ENCODE results near the gene DACH1. TPM values are rescaled to one million over a fixed set of nuclear protein-coding genes. Genes with fewer than 3 reads are reported as not detected.

Gene DACH1
- total RNA-seq, 2 donors from 2014 or later, result not detected

GRCh38 chr13:71430681-71431080 lies 436.3 kb downstream of the DACH1 start:
- ATAC-seq (no peak), DNase-seq (ENCODE audit: low spot score in 2 of 2) (no peak)
- H3K27ac Mint-ChIP-seq, result no peak overlapping the region
- H3K36me3 Mint-ChIP-seq, result no peaks in the 10 kb centered on the region
- H3K9me3 Mint-ChIP-seq, result peaks cover 0 to 5% of the 10 kb centered on the region in 2 donors

- H3K27ac Mint-ChIP-seq, result no peak overlapping the region
Observed at GRCh38 chr13:71417205-71417604, 449.8 kb downstream of the DACH1 start.

GRCh38 chr13:71412231-71412630 lies 454.8 kb downstream of the DACH1 start:
- Mint-ChIP-seq H3K27ac (no peak overlapping the region), H3K36me3 (no peaks in the 10 kb centered on the region), H3K9me3 (no peaks in the 10 kb centered on the region)
- no peak for DNase-seq (ENCODE audit: low spot score in 2 of 2)
- no peak for ATAC-seq

More at GRCh38 chr13:71417205-71417604, 449.8 kb downstream of the DACH1 start:
- no peaks in the 10 kb centered on the region for H3K36me3 Mint-ChIP-seq
- no peak for ATAC-seq
- no peak for DNase-seq (ENCODE audit: low spot score in 2 of 2)
- H3K9me3 Mint-ChIP-seq, result peaks cover 0 to 21% of the 10 kb centered on the region in 2 donors

- Mint-ChIP-seq H3K9me3 (peaks cover 0 to 17% of the 10 kb centered on the region in 2 donors), H3K27ac (no peak overlapping the region), H3K36me3 (no peaks in the 10 kb centered on the region)
- DNase-seq (ENCODE audit: low spot score in 2 of 2) (no peak), ATAC-seq (no peak)
Observed at GRCh38 chr13:71408416-71408815, 458.6 kb downstream of the DACH1 start.

GRCh38 chr13:71399631-71400215 lies 467.3 kb downstream of the DACH1 start:
- no peak for ATAC-seq
- no peak for DNase-seq (ENCODE audit: low spot score in 2 of 2)
- Mint-ChIP-seq H3K27ac (no peak overlapping the region), H3K9me3 (peaks cover 0 to 10% of the 10 kb centered on the region in 2 donors), H3K36me3 (no peaks in the 10 kb centered on the region)

- ATAC-seq, result no peak
- Mint-ChIP-seq H3K27ac (no peak overlapping the region), H3K9me3 (no peaks in the 10 kb centered on the region), H3K36me3 (no peaks in the 10 kb centered on the region)
- DNase-seq (ENCODE audit: low spot score in 2 of 2), result no peak
Observed at GRCh38 chr13:71396149-71396548, 470.9 kb downstream of the DACH1 start.

- DNase-seq (ENCODE audit: low spot score in 2 of 2) (no peak), ATAC-seq (no peak)
- Mint-ChIP-seq H3K36me3 (peaks cover 0 to 5% of the 10 kb centered on the region in 2 donors), H3K27ac (no peak overlapping the region), H3K9me3 (no peaks in the 10 kb centered on the region)
Observed at GRCh38 chr13:71395053-71395452, 472.0 kb downstream of the DACH1 start.

GRCh38 chr13:71394176-71394575 lies 472.8 kb downstream of the DACH1 start:
- Mint-ChIP-seq H3K36me3 (peaks cover 0 to 5% of the 10 kb centered on the region in 2 donors), H3K9me3 (no peaks in the 10 kb centered on the region), H3K27ac (no peak overlapping the region)
- DNase-seq (ENCODE audit: low spot score in 2 of 2) (no peak), ATAC-seq (no peak)
